Smooth muscle cell (in vitro differentiated cells): ENCODE measurements around the gene UTP14C. TPM values are rescaled to one million over a fixed set of nuclear protein-coding genes. Genes with fewer than 3 reads are reported as not detected.
"Not testable (repeated sequence)": the region's sequence is repeated elsewhere in the genome, so short reads cannot be mapped to it uniquely, and the experiment has no call there.

Source experiments
- DNase-seq: peaks from one replicate; lab custom pipeline; 2025; ENCODE audit not compliant: unreplicated experiment; lab: John Stamatoyannopoulos, UW
- H2AFZ ChIP-seq: fragments of 200-600 bp; sonication (generic); 2 replicates; pipeline ENCODE4 v1.6.0; 2016; ENCODE audit warnings: antibody characterized with exemption, low read depth, mild to moderate bottlenecking
- H3F3A ChIP-seq: fragments of 200-600 bp; sonication (generic); 2 replicates; pipeline ENCODE4 v1.6.0; 2017; ENCODE audit warnings: antibody characterized with exemption, low read depth
- H3K27ac ChIP-seq: fragments of 200-600 bp; sonication (generic); 2 replicates; pipeline ENCODE4 v1.5.1; 2016; ENCODE audit warnings: low read depth, mild to moderate bottlenecking
- H3K27me3 ChIP-seq: fragments of 200-600 bp; sonication (generic); 2 replicates; pipeline ENCODE4 v1.6.1; 2016; ENCODE audit warnings: low read depth, mild to moderate bottlenecking
- H3K36me3 ChIP-seq: fragments of 200-600 bp; sonication (generic); 2 replicates; pipeline ENCODE4 v1.5.1; 2016; ENCODE audit warnings: low read depth
- H3K4me1 ChIP-seq: fragments of 200-600 bp; sonication (generic); 2 replicates; pipeline ENCODE4 v1.5.1; 2016; ENCODE audit warnings: low read depth
- H3K4me2 ChIP-seq: fragments of 200-600 bp; sonication (generic); 2 replicates; pipeline ENCODE4 v1.6.0; 2016; ENCODE audit warnings: mild to moderate bottlenecking
- H3K4me3 ChIP-seq: fragments of 200-600 bp; sonication (generic); 2 replicates; pipeline ENCODE4 v1.5.1; 2016; ENCODE audit warnings: mild to moderate bottlenecking
- H3K79me2 ChIP-seq: fragments of 200-600 bp; sonication (generic); 2 replicates; pipeline ENCODE4 v1.6.0; 2016; ENCODE audit warnings: low read depth, mild to moderate bottlenecking
- H3K9ac ChIP-seq: fragments of 200-600 bp; sonication (generic); 2 replicates; pipeline ENCODE4 v1.6.0; 2016; ENCODE audit warnings: low read depth
- H3K9me3 ChIP-seq: fragments of 200-600 bp; sonication (generic); replicated peaks from 2 replicates; pipeline ENCODE4 v1.5.1; 2016; ENCODE audit warnings: low read depth
- H4K20me1 ChIP-seq: fragments of 200-600 bp; sonication (generic); 2 replicates; pipeline ENCODE4 v1.6.0; 2016; ENCODE audit warnings: low read depth
- CTCF ChIP-seq: fragments of 200-600 bp; sonication (generic); IDR thresholded peaks from 2 replicates; pipeline ENCODE4 v1.5.1; 2017; ENCODE audit warnings: borderline replicate concordance, mild to moderate bottlenecking, antibody characterized with exemption; ENCODE audit not compliant: insufficient read depth, poor library complexity, severe bottlenecking
- WGBS: methylation state at CpG from one replicate; pipeline ENCODE4 v1.1.7; 2016; ENCODE audit warnings: low lambda C conversion rate; 5-methylcytosine and 5-hydroxymethylcytosine counted together
- polyA plus RNA-seq: library from polyadenylated mRNA; unstranded; fragments of >200 nt; fragmentation: Nextera tagmentation; extraction: Ambion mirVana; gene quantifications from 2 replicates; pipeline ENCODE4 v1.2.1, GENCODE V29; 2016
- total RNA-seq: library from RNA; depleted of rRNA; stranded (reverse); fragments of >200 nt; gene quantifications from 2 replicates; pipeline ENCODE4 v1.2.3, GENCODE V29; 2014

The UTP14C gene
- total and polyA plus RNA-seq, 2 experiments from 2014 or later = 8.1 to 18.3 TPM

GRCh38 chr13:51984904-51985303 is 39.6 kb upstream of the UTP14C start:
- Histone ChIP-seq H3K79me2 (peaks cover 71% of the 10 kb centered on the region), H3K4me1 (peaks cover 12% of the 10 kb centered on the region)
- H3K9ac ChIP-seq, H3F3A ChIP-seq, DNase-seq, H3K27me3 ChIP-seq, H3K4me2 ChIP-seq, H3K9me3 ChIP-seq, H4K20me1 ChIP-seq, H3K27ac ChIP-seq, H2AFZ ChIP-seq, H3K36me3 ChIP-seq, H3K4me3 ChIP-seq: not testable (repeated sequence)
- 91% methylated on average over 4 of the region's 4 CpGs for WGBS

- Histone ChIP-seq H3K79me2 (peaks cover 98% of the 10 kb centered on the region), H3K27me3 (no peaks in the 10 kb centered on the region), H3K4me2 (no peak overlapping the region), H3K4me1 (no peaks in the 10 kb centered on the region), H3K9ac (no peak overlapping the region), H3K9me3 (no peaks in the 10 kb centered on the region), H3K4me3 (no peak overlapping the region), H3K27ac (no peak overlapping the region), H4K20me1 (peaks cover 9% of the 10 kb centered on the region), H3K36me3 (no peaks in the 10 kb centered on the region), H2AFZ (no peak overlapping the region), H3F3A (no peaks in the 10 kb centered on the region)
- WGBS = 100% methylated on average over 3 of the region's 3 CpGs
- TF ChIP-seq CTCF = no peak
- no peak for DNase-seq
Measured at GRCh38 chr13:51988988-51989618, 35.4 kb upstream of the UTP14C start.

GRCh38 chr13:51993713-51994112 is 30.8 kb upstream of the UTP14C start:
- Histone ChIP-seq H3F3A (no peaks in the 10 kb centered on the region), H3K4me3 (no peak overlapping the region), H3K9ac (no peak overlapping the region), H2AFZ (no peak overlapping the region), H4K20me1 (peaks cover 54% of the 10 kb centered on the region), H3K27ac (no peak overlapping the region), H3K27me3 (no peaks in the 10 kb centered on the region), H3K4me2 (no peak overlapping the region), H3K4me1 (peaks cover 25% of the 10 kb centered on the region), H3K79me2 (peaks cover 97% of the 10 kb centered on the region), H3K36me3 (no peaks in the 10 kb centered on the region), H3K9me3 (no peaks in the 10 kb centered on the region)
- WGBS = 85% methylated on average over 2 of the region's 2 CpGs
- DNase-seq = no peak
- TF ChIP-seq CTCF = no peak

- no peaks in the 10 kb centered on the region for H3K9me3 ChIP-seq
- WGBS = 62% methylated on average over 9 of the region's 9 CpGs
- no peak overlapping the region for H3K27ac ChIP-seq
- H3K9ac ChIP-seq = no peak overlapping the region
- H3K27me3 ChIP-seq = no peaks in the 10 kb centered on the region
- no peak for TF ChIP-seq CTCF
- H3K36me3 ChIP-seq = no peaks in the 10 kb centered on the region
- H3K4me3 ChIP-seq = no peak overlapping the region
- no peaks in the 10 kb centered on the region for H3F3A ChIP-seq
- no peak overlapping the region for H2AFZ ChIP-seq
- no peak overlapping the region for H3K4me2 ChIP-seq
- H3K4me1 ChIP-seq = peaks cover 28% of the 10 kb centered on the region
- peaks cover 76% of the 10 kb centered on the region for H4K20me1 ChIP-seq
- DNase-seq = no peak
- peaks cover 96% of the 10 kb centered on the region for H3K79me2 ChIP-seq
Measured at GRCh38 chr13:51995677-51996551, 28.6 kb upstream of the UTP14C start.
